Activated T-cell treated with anti-CD3 and anti-CD28 coated beads for 1 hour (primary cell): ENCODE measurements around the gene NAGLU.
A peak's percentile ranks its signal among the peaks of the same experiment; 100 is the strongest.

ENCODE experiments used
- DNase-seq: peaks from one replicate; pipeline ENCODE4 v3.0.0-alpha.2; 2020; ENCODE audit warnings: low read depth

Gene NAGLU

DNA sequence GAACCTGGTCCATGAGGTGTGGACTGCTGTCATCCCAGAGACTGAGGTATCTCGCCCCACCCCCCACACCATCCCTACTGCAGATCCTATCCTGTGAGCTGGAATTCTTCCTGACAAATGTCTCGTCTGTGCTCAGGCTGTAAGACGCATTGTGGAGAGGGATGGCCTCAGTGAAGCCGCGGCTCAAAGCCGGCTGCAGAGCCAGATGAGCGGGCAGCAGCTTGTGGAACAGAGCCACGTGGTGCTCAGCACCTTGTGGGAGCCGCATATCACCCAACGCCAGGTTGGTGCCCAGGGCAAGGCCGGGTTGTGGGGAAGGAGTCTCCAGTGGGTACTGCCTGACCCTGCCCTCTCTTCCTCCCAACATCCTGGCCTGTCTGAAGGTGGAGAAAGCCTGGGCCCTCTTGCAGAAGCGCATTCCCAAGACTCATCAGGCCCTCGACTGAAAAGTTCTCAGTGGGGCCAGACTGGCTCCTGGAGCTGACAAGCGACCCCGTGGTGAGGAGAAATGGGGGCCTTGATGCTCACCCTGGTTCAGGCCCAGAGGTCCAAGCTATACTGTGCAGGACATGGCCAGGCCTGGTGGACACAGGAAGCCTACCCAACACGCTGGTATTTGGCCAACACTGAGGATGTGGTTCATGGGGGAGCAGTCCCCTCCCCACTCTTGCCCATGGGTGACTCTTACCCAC, 29.6 kb downstream of the NAGLU start:
- no peak for DNase-seq

- no peak for DNase-seq
These were observed 30.3 kb downstream of the NAGLU start for GRCh38 chr17:42566215-42566882.

GRCh38 chr17:42566883-42567573, 31.0 kb downstream of the NAGLU start, which contains the start of gene MLX:
TSS of gene MLX (plus strand) at chr17:42567100. CDS start at chr17:42567125, 25 bp downstream.
- peak; percentile 89 for DNase-seq

DNA sequence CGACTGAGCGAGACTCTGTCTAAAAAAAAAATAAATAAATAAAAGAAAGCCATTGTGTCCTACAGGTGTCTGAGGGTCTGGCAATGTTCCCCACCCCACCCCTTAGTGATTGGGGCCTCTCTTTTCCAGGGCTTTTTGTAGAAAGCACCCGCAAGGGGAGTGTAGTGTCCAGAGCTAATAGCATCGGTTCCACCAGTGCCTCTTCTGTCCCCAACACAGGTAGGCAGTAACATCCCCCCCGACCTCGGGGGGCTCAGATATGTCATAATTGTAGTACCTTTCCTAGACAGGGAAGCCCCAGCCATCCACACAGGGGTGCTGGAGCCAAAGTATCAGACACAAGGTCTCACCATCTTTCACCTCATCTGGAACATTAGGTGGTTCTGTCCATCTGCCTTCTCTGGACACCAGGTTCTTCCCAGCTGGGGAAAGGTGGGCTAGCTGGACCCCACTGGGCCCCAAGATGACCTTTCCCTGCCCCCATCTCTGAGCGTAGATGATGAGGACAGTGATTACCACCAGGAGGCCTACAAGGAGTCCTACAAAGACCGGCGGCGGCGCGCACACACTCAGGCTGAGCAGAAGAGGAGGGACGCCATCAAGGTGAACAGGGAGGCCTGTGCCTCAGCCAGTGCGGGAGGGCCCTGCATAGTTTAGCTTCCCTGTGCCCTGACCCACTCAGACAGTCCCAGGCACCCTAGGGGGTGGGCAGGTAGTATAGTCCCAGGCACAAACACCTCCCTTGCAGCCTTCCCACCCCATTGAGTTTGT, 32.5 kb downstream of the NAGLU start:
- no peak for DNase-seq

- DNase-seq, result no peak
These were observed 35.6 kb downstream of the NAGLU start for GRCh38 chr17:42571435-42572225.

GRCh38 chr17:42573095-42573494, 37.1 kb downstream of the NAGLU start:
- no peak for DNase-seq

- DNase-seq, result no peak
These were observed 38.4 kb downstream of the NAGLU start for GRCh38 chr17:42574463-42574862.

DNA sequence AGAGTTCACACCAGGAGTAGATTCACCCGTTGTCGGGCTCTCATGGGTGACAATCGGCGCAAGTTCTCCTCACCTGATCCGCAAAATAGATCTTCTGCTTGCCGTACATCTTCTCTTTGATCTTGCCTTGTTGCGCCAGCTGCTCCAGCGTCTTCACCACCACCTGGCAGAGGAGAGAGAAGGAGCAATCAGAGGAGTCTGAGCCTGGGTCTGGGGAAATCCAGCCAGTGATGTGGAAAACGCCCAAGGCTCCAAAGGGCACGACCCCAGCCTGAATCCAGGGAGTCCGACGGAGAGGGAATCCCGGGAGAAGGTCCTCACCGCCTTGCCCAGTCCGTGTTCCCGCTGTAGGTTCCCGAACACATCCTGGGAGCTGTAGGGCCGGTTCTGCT, 41.1 kb downstream of the NAGLU start:
- no peak for DNase-seq

GRCh38 chr17:42577532-42578281, 41.7 kb downstream of the NAGLU start, which contains the start of gene PSMC3IP:
TSS of gene PSMC3IP (minus strand) at chr17:42577729. CDS start at chr17:42577686, 43 bp downstream.
- peak; percentile 89 for DNase-seq

DNA sequence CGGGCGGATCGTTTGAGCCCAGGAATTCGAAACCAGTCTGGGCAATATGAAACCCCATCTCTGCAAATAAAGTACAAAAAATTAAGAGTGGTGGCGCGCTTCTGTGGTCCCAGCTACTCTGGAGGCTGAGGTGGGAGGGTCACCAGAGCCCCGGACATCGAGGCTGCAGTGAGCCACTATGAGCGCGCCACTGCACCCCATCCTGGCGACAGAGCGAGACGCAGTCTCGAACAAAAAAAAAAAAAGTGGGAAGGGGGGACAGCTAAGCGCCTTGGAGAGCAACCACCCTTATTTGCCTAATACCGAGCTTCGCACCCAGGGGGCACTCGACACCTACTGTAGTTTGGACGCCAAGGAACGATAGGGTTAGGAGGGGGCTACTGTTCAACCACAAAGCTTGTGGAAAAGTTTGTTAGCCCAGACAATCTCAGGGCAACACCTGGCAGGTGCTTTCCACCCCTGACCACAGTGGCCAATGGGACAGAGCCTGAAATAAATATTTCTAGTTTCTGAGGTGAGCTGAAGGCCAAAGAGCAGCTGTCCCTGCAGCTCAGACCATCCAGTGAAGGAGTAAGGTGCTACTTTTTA, 42.3 kb downstream of the NAGLU start:
- peak; percentile 60 for DNase-seq

DNA sequence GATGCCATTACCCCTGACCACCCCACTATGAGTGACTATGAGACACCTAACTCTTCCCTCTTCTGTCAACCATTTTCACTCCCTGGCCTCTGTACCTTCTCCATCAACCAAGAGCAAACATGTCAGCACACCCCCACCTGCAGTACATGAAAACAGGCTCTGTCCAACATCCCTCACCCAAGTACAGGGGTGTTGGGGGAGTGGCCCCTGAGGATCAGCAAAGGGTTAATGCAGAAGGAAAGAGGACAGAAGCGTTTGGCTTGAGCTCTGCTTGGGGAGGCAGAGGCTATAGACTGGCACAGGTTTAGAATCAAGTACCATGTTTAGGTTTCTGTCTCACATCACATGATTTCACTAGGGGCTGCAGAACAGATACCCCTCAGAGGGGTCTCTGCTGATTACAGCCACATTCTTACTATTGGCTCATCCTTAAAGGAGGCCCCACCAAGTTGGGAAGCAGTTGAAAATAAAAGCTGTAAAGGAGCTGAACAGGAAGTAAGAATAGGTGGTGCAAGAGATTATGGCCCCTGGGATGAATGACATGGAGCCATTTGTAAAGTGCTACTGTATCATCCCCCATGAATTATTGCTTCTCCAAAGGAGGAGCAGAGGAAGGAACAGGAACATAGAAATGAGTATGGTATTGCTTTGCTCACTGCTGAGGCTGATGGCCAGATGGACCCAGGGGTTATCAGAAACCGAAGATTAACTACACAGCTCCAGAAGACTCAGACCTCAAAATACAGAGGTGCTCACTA, 43.9 kb downstream of the NAGLU start:
- no peak for DNase-seq

DNA sequence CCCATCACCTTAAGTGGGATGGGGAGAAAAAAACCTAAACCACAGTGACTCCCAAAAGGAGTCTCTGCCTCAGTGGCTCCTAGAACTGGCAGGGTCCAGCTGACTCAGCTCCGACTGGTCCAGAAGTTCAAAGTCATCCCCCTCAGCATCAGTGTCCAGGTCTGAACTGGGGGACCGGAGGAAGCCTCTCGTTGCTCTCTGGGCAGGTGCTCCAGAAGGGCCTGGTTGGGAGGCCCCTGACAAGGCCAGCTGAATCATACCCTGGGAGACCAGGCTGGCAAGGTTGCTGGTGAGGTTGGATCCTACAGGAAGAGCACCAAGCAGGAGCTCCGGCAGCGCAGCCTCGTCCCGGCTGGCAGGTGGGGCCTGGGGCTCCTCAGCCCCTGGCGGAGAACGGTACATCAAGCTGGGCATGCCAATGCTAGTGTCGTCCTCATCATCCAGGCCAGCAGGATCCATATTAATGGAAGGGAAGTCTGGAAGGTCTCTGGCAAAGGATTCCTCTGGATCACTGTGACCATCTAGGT, 45.8 kb downstream of the NAGLU start:
- no peak for DNase-seq

- no peak for DNase-seq
These were observed 48.8 kb downstream of the NAGLU start for GRCh38 chr17:42584880-42585279.

DNA sequence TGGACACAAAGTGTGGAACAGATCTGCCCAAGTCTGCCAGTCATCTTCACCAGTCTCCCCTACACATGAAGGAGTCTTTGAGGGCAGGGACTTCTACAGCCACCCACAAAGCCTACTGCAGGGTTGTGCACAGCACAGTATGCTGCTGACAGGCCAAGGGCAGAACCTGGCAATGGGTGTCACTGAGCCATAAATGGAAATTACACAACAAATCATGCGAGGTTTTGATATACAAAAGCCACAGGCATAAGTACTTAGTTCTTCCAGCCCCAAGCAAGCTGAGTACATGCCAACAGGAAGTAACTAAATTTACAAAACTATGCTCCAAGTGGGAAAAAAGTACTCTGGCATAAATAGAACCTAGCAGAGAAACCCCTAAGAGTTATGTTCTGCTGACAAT, 49.3 kb downstream of the NAGLU start:
- no peak for DNase-seq

DNA sequence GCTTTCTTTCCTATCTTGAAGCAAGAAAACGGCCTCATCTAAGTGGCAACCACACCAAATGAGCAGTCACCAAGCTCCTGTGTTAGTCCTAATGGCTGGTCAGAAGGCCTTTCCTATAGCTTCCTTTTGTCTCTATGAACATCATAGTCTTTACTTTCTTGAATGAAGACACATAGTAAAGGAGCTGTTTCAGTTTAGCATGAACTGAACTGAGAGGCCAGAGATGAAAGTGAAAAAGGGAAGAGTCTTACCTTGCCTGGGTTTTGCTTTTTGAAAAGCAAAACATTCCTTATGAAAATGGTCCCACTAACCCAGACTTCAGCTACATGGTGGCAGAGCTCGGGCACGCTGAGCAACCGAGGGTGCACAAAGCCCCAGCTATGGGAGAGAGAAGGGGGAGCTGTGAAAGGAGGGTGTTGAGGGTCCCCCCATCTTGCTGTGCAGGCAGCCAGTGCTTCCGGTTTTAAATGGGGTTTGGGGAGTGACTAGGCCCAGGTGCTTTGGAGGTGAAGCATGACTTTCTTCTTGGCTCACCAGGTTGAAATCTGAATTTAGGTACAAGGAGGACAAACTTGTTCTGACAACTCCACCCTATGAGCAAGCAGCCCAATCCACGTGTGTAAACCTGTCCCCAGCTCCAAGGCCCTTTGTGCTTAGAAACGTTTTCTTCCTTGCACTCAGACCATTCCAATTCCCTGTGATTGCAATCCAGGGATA, 50.6 kb downstream of the NAGLU start:
- no peak for DNase-seq

- no peak for DNase-seq
These were observed 54.8 kb downstream of the NAGLU start for GRCh38 chr17:42590886-42591285.

- DNase-seq, result no peak
These were observed 55.4 kb downstream of the NAGLU start for GRCh38 chr17:42591411-42591810.
